Prostate gland (tissue), 2 donors: ENCODE data around the gene POLA2. TPM values are rescaled to one million over a fixed set of nuclear protein-coding genes. Genes with fewer than 3 reads are reported as not detected.
"Not testable (repeated sequence)": the region's sequence is repeated elsewhere in the genome, so short reads cannot be mapped to it uniquely, and the experiment has no call there.

ENCODE experiments used
- DNase-seq: peaks from one replicate; pipeline ENCODE4 v3.0.0-alpha.2; 2019; ENCODE audit warnings: low spot score
- H3K27ac ChIP-seq, 2 donors: fragments of 200-600 bp; sonication (generic); 2 replicates each; pipeline ENCODE4 v1.5.1; 2017 to 2019
- H3K27me3 ChIP-seq: fragments of 200-600 bp; sonication (generic); replicated peaks from 2 replicates; pipeline ENCODE4 v1.5.1; 2019; ENCODE audit not compliant: insufficient read depth
- H3K36me3 ChIP-seq, 2 donors: fragments of 200-600 bp; sonication (generic); 1 replicate in 1 of 2; 2 replicates in 1 of 2; pipeline versions ENCODE4 v1.5.1 to v1.8.1; 2017 to 2019
- H3K4me1 ChIP-seq: fragments of 200-600 bp; sonication (generic); replicated peaks from 2 replicates; pipeline ENCODE4 v1.5.1; 2019
- H3K4me3 ChIP-seq, 2 donors: fragments of 200-600 bp; sonication (generic); 2 replicates each; pipeline ENCODE4 v1.5.1; 2017 to 2019
- H3K9me3 ChIP-seq: fragments of 200-600 bp; sonication (generic); 2 replicates; pipeline ENCODE4 v1.5.1; 2017
- POLR2A ChIP-seq: fragments of 450-650 bp; IDR thresholded peaks from one replicate; pipeline ENCODE4 v1.6.1; 2016; ENCODE audit warnings: antibody characterized with exemption, mild to moderate bottlenecking
- POLR2AphosphoS5 ChIP-seq: sonication (generic); formaldehyde crosslinking; IDR thresholded peaks from one replicate; pipeline ENCODE4 v1.6.1; 2017; ENCODE audit warnings: antibody characterized with exemption
- WGBS: methylation state at CpG from one replicate; pipeline ENCODE4 v1.1.5; 2018; 5-methylcytosine and 5-hydroxymethylcytosine counted together
- intact Hi-C: fragments of 100-400 bp; cut with DNase I; formaldehyde crosslinking; loops from one replicate; pipeline ENCODE4 v1.14.2; 2022
- total RNA-seq, 2 donors: library from RNA; depleted of rRNA; stranded (reverse); fragments of >200 nt; gene quantifications; one replicate each; pipeline ENCODE4 v1.1.0, GENCODE V29; 2016
- TF ChIP-seq, protein P1 (sequence below), 4 experiments: fragments of 200-600 bp in 2 of 4; fragments of 450-650 bp in 2 of 4; sonication (generic) in 2 of 4; IDR thresholded peaks; 1 replicate in 3 of 4; 2 replicates in 1 of 4; pipeline ENCODE4 v1.5.1; 2016 to 2019; ENCODE audit warnings: antibody characterized with exemption in 4 of 4, mild to moderate bottlenecking in 2 of 4, moderate library complexity in 2 of 4

Gene POLA2
- total RNA-seq, 2 donors from 2014 or later, result 21.6 to 25.9 TPM

DNA sequence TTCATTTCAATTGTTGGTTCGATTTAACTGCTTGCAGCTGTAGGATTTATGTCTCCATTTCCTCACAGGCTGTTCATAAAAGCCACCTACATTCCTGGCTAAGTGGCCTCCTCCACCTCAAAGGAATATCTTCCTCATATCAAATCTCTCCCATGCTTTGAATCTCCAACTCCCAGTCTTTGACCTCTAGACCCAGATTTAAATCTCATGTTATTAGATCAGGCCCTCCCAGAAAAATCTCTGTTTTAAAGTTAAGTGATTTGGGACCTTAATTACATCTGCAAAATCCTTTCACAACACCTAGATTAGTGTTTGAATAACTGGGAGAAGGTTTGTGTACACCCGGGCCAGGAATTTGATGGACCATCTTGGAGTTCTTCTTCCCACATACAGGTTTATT is 33.9 kb upstream of the POLA2 start:
- Histone ChIP-seq H3K9me3 (no peaks in the 10 kb centered on the region), H3K4me3 (no peak overlapping the region), H3K27me3 (no peaks in the 10 kb centered on the region), H3K4me1 (no peaks in the 10 kb centered on the region), H3K27ac (no peak overlapping the region), H3K36me3 (no peaks in the 10 kb centered on the region)
- TF ChIP-seq POLR2A, result no peak
- WGBS, result 64% methylated on average over 2 of the region's 2 CpGs
- DNase-seq, result no peak
- intact Hi-C loops, result loop anchor here (5.0 kb wide), 1 partner anchor 89 kb away; no protein-coding TSS in a partner anchor

DNA sequence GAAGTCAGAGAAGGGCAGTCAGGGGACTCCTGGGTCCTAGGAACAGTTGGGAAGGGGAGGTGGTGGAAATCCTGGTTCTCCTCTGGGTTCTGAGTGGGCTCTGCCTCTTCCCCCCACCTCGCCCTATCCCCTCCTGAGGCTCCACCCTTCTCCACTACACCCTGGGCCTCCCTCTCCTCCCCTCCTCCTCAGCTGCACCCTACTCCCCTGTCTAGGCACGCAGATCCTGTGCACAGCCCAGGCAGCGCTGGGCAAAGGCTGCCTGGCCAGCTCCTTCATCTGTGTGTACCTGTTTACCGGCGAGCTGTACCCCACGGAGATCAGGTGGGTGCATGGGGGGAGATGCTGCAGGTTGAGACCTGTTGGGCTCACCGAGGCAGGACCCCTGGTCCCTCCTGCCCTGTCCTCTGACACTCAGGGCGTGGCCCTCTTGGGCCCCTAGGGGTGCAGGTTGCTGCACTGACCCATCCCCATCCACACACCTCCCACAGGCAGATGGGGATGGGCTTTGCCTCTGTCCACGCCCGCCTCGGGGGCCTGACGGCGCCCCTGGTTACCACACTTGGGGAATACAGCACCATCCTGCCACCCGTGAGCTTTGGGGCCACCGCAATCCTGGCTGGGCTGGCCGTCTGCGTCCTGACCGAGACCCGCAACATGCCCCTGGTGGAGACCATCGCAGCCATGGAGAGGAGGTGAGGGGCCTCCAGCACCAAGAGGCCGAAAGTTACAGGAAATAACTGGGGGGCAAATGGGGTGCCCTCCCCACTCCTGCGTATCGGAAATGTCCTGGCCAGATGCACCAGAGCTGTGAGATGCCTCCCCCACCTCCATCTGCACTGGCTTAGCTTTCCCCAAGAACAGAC is 25.3 kb upstream of the POLA2 start:
- TF ChIP-seq POLR2A, result no peak
- no peak for TF ChIP-seq POLR2AphosphoS5
- TF ChIP-seq, protein P1, sequence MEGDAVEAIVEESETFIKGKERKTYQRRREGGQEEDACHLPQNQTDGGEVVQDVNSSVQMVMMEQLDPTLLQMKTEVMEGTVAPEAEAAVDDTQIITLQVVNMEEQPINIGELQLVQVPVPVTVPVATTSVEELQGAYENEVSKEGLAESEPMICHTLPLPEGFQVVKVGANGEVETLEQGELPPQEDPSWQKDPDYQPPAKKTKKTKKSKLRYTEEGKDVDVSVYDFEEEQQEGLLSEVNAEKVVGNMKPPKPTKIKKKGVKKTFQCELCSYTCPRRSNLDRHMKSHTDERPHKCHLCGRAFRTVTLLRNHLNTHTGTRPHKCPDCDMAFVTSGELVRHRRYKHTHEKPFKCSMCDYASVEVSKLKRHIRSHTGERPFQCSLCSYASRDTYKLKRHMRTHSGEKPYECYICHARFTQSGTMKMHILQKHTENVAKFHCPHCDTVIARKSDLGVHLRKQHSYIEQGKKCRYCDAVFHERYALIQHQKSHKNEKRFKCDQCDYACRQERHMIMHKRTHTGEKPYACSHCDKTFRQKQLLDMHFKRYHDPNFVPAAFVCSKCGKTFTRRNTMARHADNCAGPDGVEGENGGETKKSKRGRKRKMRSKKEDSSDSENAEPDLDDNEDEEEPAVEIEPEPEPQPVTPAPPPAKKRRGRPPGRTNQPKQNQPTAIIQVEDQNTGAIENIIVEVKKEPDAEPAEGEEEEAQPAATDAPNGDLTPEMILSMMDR (IDR thresholded peaks at IDR 0.05), result no peak
- intact Hi-C loops, result no loop called here
- no peak for DNase-seq
- H3K4me3 ChIP-seq, result no peak overlapping the region
- H3K27me3 ChIP-seq, result no peaks in the 10 kb centered on the region
- H3K9me3 ChIP-seq, result no peaks in the 10 kb centered on the region
- no peak overlapping the region for H3K27ac ChIP-seq
- H3K36me3 ChIP-seq, result no peaks in the 10 kb centered on the region
- WGBS, result 78% methylated on average over 13 of the region's 23 CpGs
- H3K4me1 ChIP-seq, result no peaks in the 10 kb centered on the region

DNA sequence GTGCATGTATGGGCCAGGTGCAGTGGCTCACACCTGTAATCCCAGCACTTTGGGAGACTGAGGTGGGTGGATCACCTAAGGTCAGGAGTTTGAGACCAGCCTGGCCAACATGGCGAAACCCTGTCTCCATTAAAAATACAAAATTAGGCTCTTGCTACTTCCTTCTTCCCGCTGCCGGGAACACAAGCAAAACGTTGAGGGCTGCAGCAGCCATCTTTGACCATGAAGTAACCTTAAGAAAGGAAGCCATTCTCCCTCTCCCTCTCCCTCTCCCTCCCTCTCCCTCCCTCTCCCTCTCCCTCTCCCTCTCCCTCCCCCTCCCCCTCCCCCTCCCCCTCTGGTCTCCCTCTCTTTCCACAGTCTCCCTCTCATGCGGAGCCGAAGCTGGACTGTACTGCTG is 23.5 kb upstream of the POLA2 start:
- H3K4me3 ChIP-seq, H3K9me3 ChIP-seq, intact Hi-C loops, H3K27me3 ChIP-seq, H3K4me1 ChIP-seq, H3K27ac ChIP-seq, DNase-seq, H3K36me3 ChIP-seq: not testable (repeated sequence)
- WGBS, result 71% methylated on average over 6 of the region's 6 CpGs

DNA sequence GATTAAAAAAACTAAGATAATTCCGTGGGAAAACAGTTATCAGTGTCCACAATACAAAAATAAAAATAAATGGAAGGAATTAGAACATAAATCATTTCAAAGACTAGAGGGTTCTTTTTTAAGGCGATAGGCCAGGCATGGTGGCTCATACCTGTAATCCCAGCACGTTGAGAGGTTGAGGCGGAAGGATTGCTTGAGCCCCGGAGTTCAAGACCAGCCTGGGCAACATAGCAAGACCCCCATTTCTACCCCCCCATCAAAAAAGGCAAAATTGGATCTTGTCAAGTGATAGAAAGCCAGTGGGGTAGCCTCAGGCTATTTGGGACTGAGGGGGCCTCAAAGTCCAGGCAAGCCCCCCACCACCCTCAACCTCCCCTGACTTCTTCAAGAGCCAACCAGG is 20.6 kb upstream of the POLA2 start:
- no peak overlapping the region for H3K27ac ChIP-seq
- H3K9me3 ChIP-seq, result no peaks in the 10 kb centered on the region
- 57% methylated on average over 5 of the region's 5 CpGs for WGBS
- DNase-seq, result no peak
- intact Hi-C loops, result no loop called here
- no peaks in the 10 kb centered on the region for H3K27me3 ChIP-seq
- no peak overlapping the region for H3K4me3 ChIP-seq
- no peaks in the 10 kb centered on the region for H3K36me3 ChIP-seq
- no peak for TF ChIP-seq POLR2A
- no peak for TF ChIP-seq POLR2AphosphoS5
- TF ChIP-seq, protein P1 (IDR thresholded peaks at IDR 0.05), result no peak
- H3K4me1 ChIP-seq, result no peaks in the 10 kb centered on the region

DNA sequence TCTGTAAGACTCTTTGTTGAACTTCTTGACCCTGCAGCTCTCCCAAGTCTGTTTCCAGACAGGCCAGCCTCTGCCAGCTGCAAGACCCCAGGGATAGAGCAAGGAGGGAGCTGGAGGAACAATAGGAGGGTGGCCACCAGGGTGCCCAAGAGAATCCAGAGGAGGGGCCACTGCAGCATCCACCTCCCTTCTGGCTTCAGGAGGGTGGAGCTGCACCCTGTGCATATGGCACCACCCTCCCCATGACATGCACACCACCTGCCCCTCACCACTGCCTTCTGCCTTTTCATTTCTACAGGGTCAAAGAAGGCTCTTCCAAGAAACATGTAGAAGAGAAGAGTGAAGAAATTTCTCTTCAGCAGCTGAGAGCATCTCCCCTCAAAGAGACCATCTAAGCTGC is 20.1 kb upstream of the POLA2 start:
- intact Hi-C loops, result no loop called here

More for the DNA sequence above, 20.1 kb upstream of the POLA2 start:
- Histone ChIP-seq H3K4me1 (no peaks in the 10 kb centered on the region), H3K27ac (no peak overlapping the region), H3K9me3 (no peaks in the 10 kb centered on the region), H3K36me3 (no peaks in the 10 kb centered on the region), H3K27me3 (no peaks in the 10 kb centered on the region), H3K4me3 (no peak overlapping the region)
- TF ChIP-seq POLR2AphosphoS5 (no peak), POLR2A (no peak)
- TF ChIP-seq, protein P1 (IDR thresholded peaks at IDR 0.05), result no peak
- no peak for DNase-seq
